ENCODE measurements around the gene LRR1. TPM values are rescaled to one million over a fixed set of nuclear protein-coding genes. Genes with fewer than 3 reads are reported as not detected.

The LRR1 gene
- total and polyA plus RNA-seq, 9 of the 15 experiments (the other 6 are each of a cell fraction or from before 2014, with no cell fraction given), result 26.5 to 58.1 (median 31.8) TPM

DNA sequence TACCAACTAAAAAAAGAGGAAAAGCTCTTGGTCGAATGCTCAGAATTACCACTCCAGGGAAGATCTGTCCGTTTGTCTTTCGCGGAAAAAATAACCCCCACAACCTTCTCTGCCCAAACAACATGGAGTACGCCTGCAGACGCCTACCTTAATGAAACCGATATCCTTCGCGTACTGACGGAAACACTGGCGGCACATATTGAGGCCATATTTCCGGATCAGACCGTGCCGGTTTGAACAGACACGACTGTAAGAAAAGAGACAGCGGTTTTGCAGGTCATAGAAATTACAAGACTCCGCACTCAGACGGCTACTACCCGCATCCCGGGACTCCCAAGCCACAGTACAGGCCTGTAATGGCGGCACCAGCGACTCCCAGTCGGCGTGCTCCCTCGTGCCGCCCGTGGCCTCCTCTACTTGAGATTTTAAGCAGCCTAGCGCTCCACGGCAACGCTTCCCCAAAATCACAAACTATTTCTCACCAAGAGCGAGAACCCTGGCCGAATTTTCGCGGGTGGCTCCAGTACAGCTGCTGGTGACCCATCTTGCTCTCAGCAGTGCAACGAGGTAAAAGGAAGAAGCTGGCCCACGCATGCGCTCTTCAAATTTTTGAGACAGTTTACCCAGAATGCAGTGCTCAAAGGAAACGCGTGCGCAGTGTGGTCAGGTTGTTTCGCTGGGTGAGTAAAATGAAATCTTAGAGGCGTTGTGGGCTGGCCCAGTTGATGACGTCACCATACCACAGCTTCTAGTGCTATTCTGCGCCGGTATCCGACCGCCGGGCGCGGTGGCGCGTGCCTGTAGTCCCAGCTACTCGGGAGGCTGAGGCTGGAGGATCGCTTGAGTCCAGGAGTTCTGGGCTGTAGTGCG lies 12.7 kb upstream of the LRR1 start, which contains the start of gene RPS29 (continued):
- TF ChIP-seq HNRNPH1 (optimal IDR thresholded peaks at IDR 0.05; ENCODE audit: low read depth, low read length) (no peak), ZNF785 (CRISPR knock-in tag; IDR thresholded peaks at IDR 0.05) (no peak), BACH1 (tag; IDR thresholded peaks at IDR 0.05) (no peak), SPI1 (IDR thresholded peaks at IDR 0.05; ENCODE audit: borderline replicate concordance, low read depth, low read length) (no peak), TAF1 (IDR thresholded peaks at IDR 0.05; ENCODE audit: control insufficient read depth, extremely low read depth, insufficient read depth, low read length, severe bottlenecking) (peak; percentile 91), SMAD3 (CRISPR knock-in tag; conservative IDR thresholded peaks at IDR 0.05) (no peak), SAFB (IDR thresholded peaks at IDR 0.05; ENCODE audit: borderline replicate concordance, low read depth, low read length) (no peak), HLTF (IDR thresholded peaks at IDR 0.05) (no peak), ATF1 (CRISPR knock-in tag; IDR thresholded peaks at IDR 0.05) (peak; percentile 66), ATF1 (tag; IDR thresholded peaks at IDR 0.05) (peak; percentile 99), HNRNPK (IDR thresholded peaks at IDR 0.05; ENCODE audit: low read depth, low read length, poor library complexity, severe bottlenecking) (no peak), HIVEP1 (CRISPR knock-in tag; IDR thresholded peaks at IDR 0.05) (no peak), POLR2A (conservative IDR thresholded peaks at IDR 0.05) (peak; percentile 99), SP1 (CRISPR knock-in tag; IDR thresholded peaks at IDR 0.05) (peak; percentile 93), ZNF217 (CRISPR knock-in tag; IDR thresholded peaks at IDR 0.05) (no peak), CXXC5 (CRISPR knock-in tag; IDR thresholded peaks at IDR 0.05) (peak; percentile 72), TCFL5 (CRISPR knock-in tag; conservative IDR thresholded peaks at IDR 0.05) (no peak), ZNF707 (CRISPR knock-in tag; conservative IDR thresholded peaks at IDR 0.05) (no peak), ZNF143 (CRISPR knock-in tag; IDR thresholded peaks at IDR 0.05) (peak; percentile 73), MAFK (IDR thresholded peaks at IDR 0.05; ENCODE audit: low read length) (no peak), CAMTA2 (CRISPR knock-in tag; conservative IDR thresholded peaks at IDR 0.05) (no peak), ZNF668 (CRISPR knock-in tag; IDR thresholded peaks at IDR 0.05) (no peak)
- TF ChIP-seq, protein P1, sequence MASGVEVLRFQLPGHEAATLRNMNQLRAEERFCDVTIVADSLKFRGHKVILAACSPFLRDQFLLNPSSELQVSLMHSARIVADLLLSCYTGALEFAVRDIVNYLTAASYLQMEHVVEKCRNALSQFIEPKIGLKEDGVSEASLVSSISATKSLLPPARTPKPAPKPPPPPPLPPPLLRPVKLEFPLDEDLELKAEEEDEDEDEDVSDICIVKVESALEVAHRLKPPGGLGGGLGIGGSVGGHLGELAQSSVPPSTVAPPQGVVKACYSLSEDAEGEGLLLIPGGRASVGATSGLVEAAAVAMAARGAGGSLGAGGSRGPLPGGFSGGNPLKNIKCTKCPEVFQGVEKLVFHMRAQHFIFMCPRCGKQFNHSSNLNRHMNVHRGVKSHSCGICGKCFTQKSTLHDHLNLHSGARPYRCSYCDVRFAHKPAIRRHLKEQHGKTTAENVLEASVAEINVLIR (CRISPR knock-in tag; IDR thresholded peaks at IDR 0.05), result peak; percentile 95
- TF ChIP-seq, protein P2, sequence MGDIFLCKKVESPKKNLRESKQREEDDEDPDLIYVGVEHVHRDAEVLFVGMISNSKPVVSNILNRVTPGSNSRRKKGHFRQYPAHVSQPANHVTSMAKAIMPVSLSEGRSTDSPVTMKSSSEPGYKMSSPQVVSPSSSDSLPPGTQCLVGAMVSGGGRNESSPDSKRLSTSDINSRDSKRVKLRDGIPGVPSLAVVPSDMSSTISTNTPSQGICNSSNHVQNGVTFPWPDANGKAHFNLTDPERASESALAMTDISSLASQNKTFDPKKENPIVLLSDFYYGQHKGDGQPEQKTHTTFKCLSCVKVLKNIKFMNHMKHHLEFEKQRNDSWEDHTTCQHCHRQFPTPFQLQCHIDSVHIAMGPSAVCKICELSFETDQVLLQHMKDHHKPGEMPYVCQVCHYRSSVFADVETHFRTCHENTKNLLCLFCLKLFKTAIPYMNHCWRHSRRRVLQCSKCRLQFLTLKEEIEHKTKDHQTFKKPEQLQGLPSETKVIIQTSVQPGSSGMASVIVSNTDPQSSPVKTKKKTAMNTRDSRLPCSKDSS (IDR thresholded peaks at IDR 0.05; ENCODE audit: low read depth, partially characterized antibody), result no peak
- TF ChIP-seq, protein P3, sequence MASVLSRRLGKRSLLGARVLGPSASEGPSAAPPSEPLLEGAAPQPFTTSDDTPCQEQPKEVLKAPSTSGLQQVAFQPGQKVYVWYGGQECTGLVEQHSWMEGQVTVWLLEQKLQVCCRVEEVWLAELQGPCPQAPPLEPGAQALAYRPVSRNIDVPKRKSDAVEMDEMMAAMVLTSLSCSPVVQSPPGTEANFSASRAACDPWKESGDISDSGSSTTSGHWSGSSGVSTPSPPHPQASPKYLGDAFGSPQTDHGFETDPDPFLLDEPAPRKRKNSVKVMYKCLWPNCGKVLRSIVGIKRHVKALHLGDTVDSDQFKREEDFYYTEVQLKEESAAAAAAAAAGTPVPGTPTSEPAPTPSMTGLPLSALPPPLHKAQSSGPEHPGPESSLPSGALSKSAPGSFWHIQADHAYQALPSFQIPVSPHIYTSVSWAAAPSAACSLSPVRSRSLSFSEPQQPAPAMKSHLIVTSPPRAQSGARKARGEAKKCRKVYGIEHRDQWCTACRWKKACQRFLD (CRISPR knock-in tag; IDR thresholded peaks at IDR 0.05), result peak; percentile 49; the same call in 1 of the 2 replicates
- TF ChIP-seq, protein P4, sequence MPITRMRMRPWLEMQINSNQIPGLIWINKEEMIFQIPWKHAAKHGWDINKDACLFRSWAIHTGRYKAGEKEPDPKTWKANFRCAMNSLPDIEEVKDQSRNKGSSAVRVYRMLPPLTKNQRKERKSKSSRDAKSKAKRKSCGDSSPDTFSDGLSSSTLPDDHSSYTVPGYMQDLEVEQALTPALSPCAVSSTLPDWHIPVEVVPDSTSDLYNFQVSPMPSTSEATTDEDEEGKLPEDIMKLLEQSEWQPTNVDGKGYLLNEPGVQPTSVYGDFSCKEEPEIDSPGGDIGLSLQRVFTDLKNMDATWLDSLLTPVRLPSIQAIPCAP (CRISPR knock-in tag; IDR thresholded peaks at IDR 0.05; ENCODE audit: borderline replicate concordance), result no peak

All from K562 (cell line).